ENCODE measurements around the gene BMPR2. TPM values are rescaled to one million over a fixed set of nuclear protein-coding genes. Genes with fewer than 3 reads are reported as not detected.

BMPR2 gene
- total RNA-seq, 4 donors from 2014 or later, result 37.8 to 53.3 (median 51.2) TPM

GRCh38 chr2:202479090-202479489 lies 103.0 kb downstream of the BMPR2 start:
- TF ChIP-seq POLR2A (IDR thresholded peaks at IDR 0.05), result no peak
- TF ChIP-seq CTCF (IDR thresholded peaks at IDR 0.05), result no peak
- no peak for TF ChIP-seq EP300 (IDR thresholded peaks at IDR 0.05)
- Histone ChIP-seq H3K27me3 (no peaks in the 10 kb centered on the region), H3K36me3 (peaks cover 0 to 38% (median 0%) of the 10 kb centered on the region in 3 donors), H3K9me3 (no peaks in the 10 kb centered on the region), H3K4me3 (no peak overlapping the region), H3K4me1 (peaks cover 0 to 6% (median 0%) of the 10 kb centered on the region in 4 donors), H3K27ac (no peak overlapping the region)
- WGBS, 2 donors, result 63% methylated on average over 1 of the region's 1 CpG
- no peak for DNase-seq (ENCODE audit: low spot score in 2 of 2)

- no peak for TF ChIP-seq EP300 (IDR thresholded peaks at IDR 0.05)
- no peak for TF ChIP-seq CTCF (IDR thresholded peaks at IDR 0.05)
- TF ChIP-seq POLR2A (IDR thresholded peaks at IDR 0.05), result no peak
- Histone ChIP-seq H3K9me3 (no peaks in the 10 kb centered on the region), H3K4me3 (no peak overlapping the region), H3K4me1 (peaks cover 0 to 6% (median 0%) of the 10 kb centered on the region in 4 donors), H3K27me3 (no peaks in the 10 kb centered on the region), H3K36me3 (peaks cover 0 to 36% (median 0%) of the 10 kb centered on the region in 3 donors), H3K27ac (no peak overlapping the region)
- no peak for DNase-seq (ENCODE audit: low spot score in 2 of 2)
- WGBS, 2 donors, result 92 to 94% methylated on average over 1 of the region's 1 CpG
Measured at GRCh38 chr2:202479610-202480009, 103.5 kb downstream of the BMPR2 start.

DNA sequence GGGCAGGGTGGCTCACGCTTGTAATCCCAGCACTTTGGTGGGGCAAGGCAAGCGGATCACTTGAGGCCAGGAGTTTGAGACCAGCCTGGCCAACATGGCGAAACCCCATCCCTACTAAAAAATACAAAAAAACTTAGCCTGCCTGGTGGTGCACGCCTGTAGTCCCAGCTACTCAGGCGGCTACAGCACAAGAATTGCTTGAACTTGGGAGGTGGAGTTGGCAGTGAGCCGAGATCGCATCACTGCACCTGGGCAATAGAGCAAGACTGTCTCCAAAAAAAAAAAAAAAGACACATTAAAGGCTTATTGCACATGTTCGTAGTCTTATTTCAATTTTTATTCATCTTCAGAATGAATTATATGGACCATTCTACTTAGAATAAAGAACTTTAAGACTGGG lies 110.2 kb downstream of the BMPR2 start:
- no peak for DNase-seq (ENCODE audit: low spot score in 2 of 2)
- TF ChIP-seq EP300 (IDR thresholded peaks at IDR 0.05) (no peak), POLR2A (IDR thresholded peaks at IDR 0.05) (no peak), CTCF (IDR thresholded peaks at IDR 0.05) (no peak)
- Histone ChIP-seq H3K9me3 (no peaks in the 10 kb centered on the region), H3K4me1 (no peaks in the 10 kb centered on the region), H3K36me3 (peaks cover 0 to 21% (median 0%) of the 10 kb centered on the region in 3 donors), H3K4me3 (no peak overlapping the region), H3K27me3 (no peaks in the 10 kb centered on the region), H3K27ac (no peak overlapping the region)
- WGBS, 2 donors, result 94 to 96% methylated on average over 8 of the region's 8 CpGs

- Histone ChIP-seq H3K27me3 (no peaks in the 10 kb centered on the region), H3K4me1 (peaks cover 0 to 11% (median 6%) of the 10 kb centered on the region in 4 donors), H3K27ac (no peak overlapping the region), H3K9me3 (no peaks in the 10 kb centered on the region), H3K36me3 (peaks cover 0 to 7% (median 0%) of the 10 kb centered on the region in 3 donors), H3K4me3 (no peak overlapping the region)
- no peak for DNase-seq (ENCODE audit: low spot score in 2 of 2)
- no peak for TF ChIP-seq EP300 (IDR thresholded peaks at IDR 0.05)
- TF ChIP-seq CTCF (IDR thresholded peaks at IDR 0.05), result no peak
- WGBS, 2 donors, result 93 to 98% methylated on average over 3 of the region's 3 CpGs
Measured at GRCh38 chr2:202488671-202489070, 112.5 kb downstream of the BMPR2 start.

DNA sequence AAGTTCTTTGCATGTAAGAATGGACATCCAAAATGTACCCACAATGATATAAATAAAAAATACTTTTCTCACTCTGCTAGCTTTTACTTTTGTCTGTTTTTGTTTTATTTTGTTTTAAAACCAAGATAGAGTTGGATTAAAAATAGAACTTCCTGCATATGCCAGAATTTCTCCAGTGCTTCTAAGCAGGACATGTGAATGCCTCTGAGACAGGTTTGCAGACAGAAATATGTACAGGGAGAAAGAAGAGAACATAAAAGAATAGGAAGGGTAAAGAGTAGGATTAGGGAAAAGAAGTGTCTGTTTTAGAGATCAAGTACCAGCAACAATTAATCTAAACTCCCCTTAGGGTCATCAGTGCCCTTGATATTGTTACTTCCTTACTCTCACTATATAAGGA lies 114.4 kb downstream of the BMPR2 start:
- Histone ChIP-seq H3K36me3 (peaks cover 0 to 7% (median 0%) of the 10 kb centered on the region in 3 donors), H3K27me3 (no peaks in the 10 kb centered on the region), H3K4me3 (no peak overlapping the region), H3K4me1 (peaks cover 0 to 25% (median 10%) of the 10 kb centered on the region in 4 donors), H3K9me3 (no peaks in the 10 kb centered on the region), H3K27ac (no peak overlapping the region)
- TF ChIP-seq POLR2A (IDR thresholded peaks at IDR 0.05) (no peak), CTCF (IDR thresholded peaks at IDR 0.05) (no peak), EP300 (IDR thresholded peaks at IDR 0.05) (no peak)
- no peak for DNase-seq (ENCODE audit: low spot score in 2 of 2)
